Stimulated activated CD8-positive, alpha-beta memory T cell treated with anti-CD3 and anti-CD28 coated beads, Interleukin-7, amount 100 ng/mL, for 24 hours (primary cell): Measurements from ENCODE around the gene TBCEL.
"Not testable (repeated sequence)": the region's sequence is repeated elsewhere in the genome, so short reads cannot be mapped to it uniquely, and the experiment has no call there.

Experiments used
- DNase-seq: peaks from one replicate; pipeline ENCODE4 v3.0.0-alpha.2; 2020; ENCODE audit warnings: low read depth

TBCEL gene

DNA sequence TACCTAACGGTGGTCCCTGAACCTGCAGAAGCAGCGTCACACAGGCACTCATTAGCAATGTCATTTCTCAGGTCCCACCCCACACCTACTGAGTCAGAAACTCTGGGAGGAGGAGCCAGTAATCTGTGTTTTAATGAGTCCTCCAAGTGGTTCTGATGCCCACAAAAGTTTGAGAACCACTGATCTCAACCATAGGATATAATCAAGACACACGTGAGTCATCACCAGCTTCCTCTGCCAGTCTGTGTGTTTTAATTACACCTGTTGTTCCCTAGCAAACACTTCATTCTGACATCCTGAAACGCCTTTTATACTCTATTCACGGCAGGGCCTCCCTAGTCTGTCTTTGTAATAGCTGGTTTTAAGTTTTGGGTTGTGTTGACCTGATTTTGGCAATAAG lies 82.9 kb downstream of the TBCEL start:
- DNase-seq, result no peak

DNA sequence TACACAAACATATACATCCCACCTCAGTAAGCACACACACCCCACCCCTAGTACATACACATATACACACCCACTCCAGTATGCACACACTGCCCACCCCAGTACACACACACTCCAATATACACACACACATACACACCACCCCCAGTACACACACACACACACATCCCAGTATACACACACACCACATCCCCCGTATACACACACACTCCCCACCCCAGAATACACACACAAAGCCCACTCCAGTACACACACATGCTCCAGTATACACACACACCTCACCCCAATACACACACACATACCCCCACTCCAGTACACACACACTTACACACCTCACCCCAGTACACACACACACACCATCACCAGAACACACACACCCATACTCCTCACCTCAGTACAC lies 84.5 kb downstream of the TBCEL start:
- DNase-seq, result no peak

DNA sequence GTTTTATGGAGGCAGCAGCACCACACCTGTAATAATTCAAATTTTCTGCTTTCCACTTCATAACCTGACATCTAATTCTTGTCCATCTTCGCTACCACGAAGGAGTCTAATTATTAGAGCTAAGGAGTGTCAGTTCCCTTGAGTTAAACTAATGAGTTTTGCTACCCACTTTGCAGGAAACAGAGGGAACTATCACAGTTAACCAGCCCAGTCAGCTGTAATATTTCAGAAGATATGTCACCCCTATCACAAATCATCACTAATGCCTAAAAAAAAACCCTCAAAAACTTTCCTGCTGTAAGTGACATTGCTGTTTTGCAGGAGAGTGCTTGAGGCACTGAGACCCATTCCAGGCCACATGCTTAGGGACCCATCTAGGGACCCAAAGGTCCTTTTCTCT lies 85.6 kb downstream of the TBCEL start:
- DNase-seq, result no peak

GRCh38 chr11:121109916-121110586 lies 86.1 kb downstream of the TBCEL start:
- DNase-seq, result no peak

- DNase-seq, result no peak
Measured at GRCh38 chr11:121110871-121111724, 87.2 kb downstream of the TBCEL start.

GRCh38 chr11:121112498-121113455 lies 88.9 kb downstream of the TBCEL start:
- DNase-seq, result no peak

- no peak for DNase-seq
Measured at GRCh38 chr11:121113611-121114010, 89.7 kb downstream of the TBCEL start.

GRCh38 chr11:121115024-121115423 lies 91.1 kb downstream of the TBCEL start:
- not testable (repeated sequence) for DNase-seq

DNA sequence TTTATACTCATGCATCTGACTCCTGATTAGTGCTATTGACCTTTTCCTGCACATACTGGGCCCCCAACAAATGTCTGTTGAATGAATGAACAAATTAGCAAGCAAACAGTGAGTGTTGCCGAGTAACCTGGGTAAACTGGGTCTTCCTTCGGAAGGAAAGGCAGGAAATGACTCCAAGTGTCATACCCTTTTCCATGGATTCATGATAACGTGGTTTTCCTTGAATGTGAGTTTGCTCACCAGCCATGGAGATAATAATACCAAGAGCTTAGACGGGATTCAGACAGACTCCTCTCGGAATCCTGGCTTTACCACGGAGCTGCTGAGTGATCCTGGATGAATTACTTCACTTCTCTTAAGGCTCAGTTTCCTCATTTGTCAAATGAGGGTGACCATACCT lies 93.9 kb downstream of the TBCEL start:
- no peak for DNase-seq

GRCh38 chr11:121119440-121119839 lies 95.5 kb downstream of the TBCEL start:
- no peak for DNase-seq

GRCh38 chr11:121122328-121122727 lies 98.4 kb downstream of the TBCEL start:
- DNase-seq, result no peak

DNA sequence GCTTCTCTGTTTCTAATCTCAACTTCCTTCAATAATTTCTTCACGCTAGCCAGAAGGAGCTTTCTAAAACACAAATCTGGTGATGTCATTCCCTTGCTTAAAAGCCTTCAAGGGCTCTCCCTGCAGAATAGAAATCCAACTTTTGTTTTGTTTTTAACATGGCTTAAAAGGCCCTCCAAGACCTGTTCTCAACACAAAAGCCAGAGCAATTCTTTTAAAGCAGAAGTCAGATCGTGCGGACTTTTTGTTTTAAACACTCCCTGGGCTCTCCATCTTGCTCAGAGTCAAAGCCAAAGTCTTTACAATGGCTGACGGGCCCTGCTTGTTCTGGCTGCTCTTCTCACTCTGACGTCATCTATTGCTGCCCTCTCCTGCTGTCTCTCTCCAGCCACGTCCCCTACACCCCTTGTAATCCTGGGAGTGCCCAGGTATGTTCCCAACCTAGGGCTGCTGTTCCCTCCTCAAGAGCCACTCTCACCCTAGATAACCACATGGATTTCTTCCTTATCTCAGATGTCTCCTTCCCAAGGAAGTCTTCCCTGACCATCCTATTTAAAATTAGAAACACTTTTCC lies 99.7 kb downstream of the TBCEL start:
- no peak for DNase-seq

DNA sequence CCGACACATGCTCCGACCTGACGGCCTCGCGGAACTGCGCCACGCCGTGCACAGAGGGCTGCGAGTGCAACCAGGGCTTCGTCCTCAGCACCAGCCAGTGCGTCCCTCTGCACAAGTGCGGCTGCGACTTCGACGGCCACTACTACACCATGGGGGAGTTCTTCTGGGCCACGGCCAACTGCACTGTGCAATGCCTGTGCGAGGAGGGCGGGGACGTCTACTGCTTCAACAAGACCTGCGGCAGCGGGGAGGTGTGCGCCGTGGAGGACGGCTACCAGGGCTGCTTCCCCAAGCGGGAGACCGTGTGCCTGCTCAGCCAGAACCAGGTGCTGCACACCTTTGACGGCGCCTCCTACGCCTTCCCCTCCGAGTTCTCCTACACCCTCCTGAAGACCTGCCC lies 103.9 kb downstream of the TBCEL start:
- no peak for DNase-seq

GRCh38 chr11:121129362-121130340 lies 105.7 kb downstream of the TBCEL start:
- DNase-seq, result no peak

DNA sequence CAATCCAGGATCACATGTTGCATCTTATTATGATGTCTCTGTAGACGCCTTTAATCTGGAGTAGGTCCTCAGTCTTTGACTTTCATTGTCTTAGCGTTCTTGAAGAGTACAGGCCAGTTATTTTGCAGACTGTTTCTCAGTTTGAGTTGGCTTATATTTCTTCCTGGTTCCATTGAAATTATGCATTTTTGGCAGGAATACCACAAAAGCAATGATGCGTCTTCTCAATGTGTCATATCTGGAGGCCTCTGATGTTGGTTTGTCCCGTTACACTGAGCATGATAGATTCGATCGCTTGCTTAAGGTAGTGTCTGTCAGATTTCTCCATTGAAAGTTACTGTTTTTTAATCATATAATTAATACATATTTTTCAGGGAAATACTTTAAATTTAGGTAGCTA lies 107.8 kb downstream of the TBCEL start:
- no peak for DNase-seq

DNA sequence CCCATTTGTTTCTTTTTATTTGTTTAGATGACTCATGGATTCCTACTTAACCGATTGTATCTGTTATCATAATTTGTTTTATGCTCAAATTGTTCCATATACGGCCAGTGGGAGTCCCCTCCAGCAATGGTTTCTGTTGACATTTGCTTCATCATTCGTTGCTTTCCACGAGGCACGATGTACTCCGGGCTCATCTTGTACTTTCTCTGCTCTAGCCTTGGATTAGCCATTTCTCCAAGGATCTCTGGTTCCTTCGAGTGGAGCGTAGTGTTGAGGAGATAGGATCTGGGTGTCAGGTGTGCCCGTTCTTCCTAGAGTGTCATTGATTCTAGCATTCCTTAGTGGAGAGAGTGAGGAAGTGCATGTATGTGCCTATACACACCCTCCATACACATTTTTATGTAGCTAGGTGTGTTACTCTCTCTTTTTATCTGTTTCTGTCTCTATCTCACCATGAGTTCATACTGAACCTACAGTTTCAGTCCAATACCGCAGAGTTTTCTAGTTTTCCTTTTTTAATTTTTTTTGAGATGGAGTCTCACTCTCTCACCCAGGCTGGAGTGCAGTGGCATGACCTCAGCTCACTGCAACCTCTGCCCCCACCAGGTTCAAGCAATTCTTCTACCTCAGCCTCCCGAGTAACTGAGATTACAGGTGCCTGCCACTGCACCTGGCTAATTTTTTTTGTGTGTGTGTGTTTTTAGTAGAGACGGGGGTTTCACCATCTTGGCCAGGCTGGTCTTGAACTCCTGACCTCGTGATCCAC lies 108.5 kb downstream of the TBCEL start:
- DNase-seq, result no peak

DNA sequence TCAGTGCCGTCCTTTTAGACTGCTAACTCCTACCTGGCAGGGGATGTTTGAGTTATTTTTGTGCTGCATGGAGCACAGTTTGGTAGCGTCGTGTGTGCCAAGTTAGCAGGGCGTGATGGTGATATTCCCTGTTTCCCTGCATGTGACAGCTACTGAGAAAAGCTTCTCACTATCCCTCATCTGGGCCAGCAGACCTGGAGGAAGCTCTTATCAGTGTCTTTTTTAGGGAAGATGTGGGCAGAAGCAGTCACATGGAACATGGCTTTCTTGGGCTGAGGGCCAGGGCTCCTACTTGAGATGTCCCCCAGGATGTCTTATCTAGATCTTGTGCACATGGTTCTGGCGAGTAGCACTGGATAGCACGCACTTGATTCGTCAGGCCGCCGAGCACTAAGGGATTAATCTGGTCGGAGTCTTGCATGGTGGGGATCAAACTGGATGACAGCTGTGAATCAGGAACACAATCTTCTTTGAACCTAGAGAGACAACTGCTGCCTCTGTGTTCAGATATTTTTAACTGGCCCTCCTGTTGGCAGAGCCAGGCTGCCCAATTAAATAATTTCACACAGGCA lies 110.9 kb downstream of the TBCEL start:
- DNase-seq, result no peak

DNA sequence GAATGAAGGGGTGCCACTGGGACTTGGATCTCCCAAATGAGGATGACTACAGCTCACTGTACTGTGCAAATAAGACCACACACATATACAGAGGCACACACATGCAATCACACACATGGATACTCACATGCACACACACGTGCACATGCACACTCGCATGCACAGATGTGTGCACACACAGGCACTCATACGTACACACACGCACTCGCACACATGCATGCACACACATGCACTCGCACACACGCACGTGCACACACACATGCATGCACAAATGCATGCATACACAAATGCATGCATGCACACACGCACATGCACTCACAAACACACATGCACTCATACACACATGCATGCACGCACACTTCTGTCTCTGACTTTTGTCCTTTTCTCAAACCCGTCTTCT lies 113.1 kb downstream of the TBCEL start:
- DNase-seq, result no peak

DNA sequence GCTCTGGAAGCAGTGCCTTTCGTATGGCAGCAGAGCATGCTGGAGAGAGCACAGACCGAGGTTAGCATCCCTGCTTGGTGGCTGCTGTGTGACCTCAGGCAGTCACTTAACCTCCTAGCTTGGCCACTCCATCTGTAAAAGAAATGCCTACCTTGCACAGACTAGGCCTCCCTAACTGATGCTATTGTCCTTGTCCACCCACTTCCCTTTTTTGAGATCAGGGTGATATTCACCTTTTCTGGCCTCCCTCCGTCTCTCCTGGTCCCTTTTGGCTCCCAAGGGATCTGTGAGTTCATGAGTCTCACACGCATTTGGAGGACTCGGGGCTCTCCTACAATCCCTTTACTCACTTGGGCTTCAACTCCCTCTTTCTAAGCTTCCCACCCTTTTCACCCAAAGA lies 114.4 kb downstream of the TBCEL start:
- no peak for DNase-seq

GRCh38 chr11:121140369-121140768 lies 116.5 kb downstream of the TBCEL start:
- no peak for DNase-seq
